Upper lobe of left lung (tissue), 4 donors: ENCODE data around the gene DRD4.

Experiments
- EP300 ChIP-seq, 4 donors: sonication (generic); formaldehyde crosslinking; IDR thresholded peaks; one replicate each; pipeline ENCODE4 v1.5.1; 2017; ENCODE audit warnings: antibody characterized with exemption in 4 of 4, control low read depth in 2 of 4
- POLR2A ChIP-seq, 4 donors: fragments of 450-650 bp; IDR thresholded peaks; one replicate each; pipeline ENCODE4 v1.5.1; 2016 to 2017; ENCODE audit warnings: antibody characterized with exemption in 4 of 4, mild to moderate bottlenecking in 2 of 4
- POLR2AphosphoS5 ChIP-seq, 2 donors: sonication (generic); formaldehyde crosslinking; IDR thresholded peaks; one replicate each; pipeline ENCODE4 v1.5.1; 2017; ENCODE audit warnings: antibody characterized with exemption in 2 of 2
- TF ChIP-seq, protein P1 (sequence below), 6 experiments: fragments of 450-650 bp in 4 of 6; fragments of 200-600 bp in 2 of 6; sonication (generic) in 2 of 6; IDR thresholded peaks; one replicate each; pipeline ENCODE4 v1.5.1; 2016 to 2019; ENCODE audit warnings: antibody characterized with exemption in 6 of 6

DNA sequence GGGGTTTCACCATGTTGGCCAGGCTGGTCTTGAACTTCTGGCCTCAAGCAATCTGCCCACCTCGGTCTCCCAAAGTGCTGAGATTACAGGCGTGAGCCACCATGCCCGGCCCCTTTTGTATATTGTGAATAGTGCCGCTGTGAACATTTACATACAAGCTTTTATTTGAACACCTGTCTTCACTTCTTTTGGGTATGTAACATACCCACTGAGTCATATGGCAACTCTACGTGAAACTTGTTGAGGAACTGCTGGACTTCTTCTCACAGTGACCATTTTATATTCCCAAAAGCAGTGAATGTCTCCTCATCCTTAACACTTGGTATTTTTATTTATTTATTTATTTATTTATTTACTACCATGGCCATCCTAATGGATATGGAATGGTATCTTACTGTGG, 6.2 kb upstream of the DRD4 start:
- TF ChIP-seq, protein P1, sequence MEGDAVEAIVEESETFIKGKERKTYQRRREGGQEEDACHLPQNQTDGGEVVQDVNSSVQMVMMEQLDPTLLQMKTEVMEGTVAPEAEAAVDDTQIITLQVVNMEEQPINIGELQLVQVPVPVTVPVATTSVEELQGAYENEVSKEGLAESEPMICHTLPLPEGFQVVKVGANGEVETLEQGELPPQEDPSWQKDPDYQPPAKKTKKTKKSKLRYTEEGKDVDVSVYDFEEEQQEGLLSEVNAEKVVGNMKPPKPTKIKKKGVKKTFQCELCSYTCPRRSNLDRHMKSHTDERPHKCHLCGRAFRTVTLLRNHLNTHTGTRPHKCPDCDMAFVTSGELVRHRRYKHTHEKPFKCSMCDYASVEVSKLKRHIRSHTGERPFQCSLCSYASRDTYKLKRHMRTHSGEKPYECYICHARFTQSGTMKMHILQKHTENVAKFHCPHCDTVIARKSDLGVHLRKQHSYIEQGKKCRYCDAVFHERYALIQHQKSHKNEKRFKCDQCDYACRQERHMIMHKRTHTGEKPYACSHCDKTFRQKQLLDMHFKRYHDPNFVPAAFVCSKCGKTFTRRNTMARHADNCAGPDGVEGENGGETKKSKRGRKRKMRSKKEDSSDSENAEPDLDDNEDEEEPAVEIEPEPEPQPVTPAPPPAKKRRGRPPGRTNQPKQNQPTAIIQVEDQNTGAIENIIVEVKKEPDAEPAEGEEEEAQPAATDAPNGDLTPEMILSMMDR (IDR thresholded peaks at IDR 0.05), result no peak
- TF ChIP-seq POLR2A (IDR thresholded peaks at IDR 0.05) (no peak), EP300 (IDR thresholded peaks at IDR 0.05) (no peak), POLR2AphosphoS5 (IDR thresholded peaks at IDR 0.05) (no peak)
